ENCODE results near the gene MYO9A.

MYO9A gene

DNA sequence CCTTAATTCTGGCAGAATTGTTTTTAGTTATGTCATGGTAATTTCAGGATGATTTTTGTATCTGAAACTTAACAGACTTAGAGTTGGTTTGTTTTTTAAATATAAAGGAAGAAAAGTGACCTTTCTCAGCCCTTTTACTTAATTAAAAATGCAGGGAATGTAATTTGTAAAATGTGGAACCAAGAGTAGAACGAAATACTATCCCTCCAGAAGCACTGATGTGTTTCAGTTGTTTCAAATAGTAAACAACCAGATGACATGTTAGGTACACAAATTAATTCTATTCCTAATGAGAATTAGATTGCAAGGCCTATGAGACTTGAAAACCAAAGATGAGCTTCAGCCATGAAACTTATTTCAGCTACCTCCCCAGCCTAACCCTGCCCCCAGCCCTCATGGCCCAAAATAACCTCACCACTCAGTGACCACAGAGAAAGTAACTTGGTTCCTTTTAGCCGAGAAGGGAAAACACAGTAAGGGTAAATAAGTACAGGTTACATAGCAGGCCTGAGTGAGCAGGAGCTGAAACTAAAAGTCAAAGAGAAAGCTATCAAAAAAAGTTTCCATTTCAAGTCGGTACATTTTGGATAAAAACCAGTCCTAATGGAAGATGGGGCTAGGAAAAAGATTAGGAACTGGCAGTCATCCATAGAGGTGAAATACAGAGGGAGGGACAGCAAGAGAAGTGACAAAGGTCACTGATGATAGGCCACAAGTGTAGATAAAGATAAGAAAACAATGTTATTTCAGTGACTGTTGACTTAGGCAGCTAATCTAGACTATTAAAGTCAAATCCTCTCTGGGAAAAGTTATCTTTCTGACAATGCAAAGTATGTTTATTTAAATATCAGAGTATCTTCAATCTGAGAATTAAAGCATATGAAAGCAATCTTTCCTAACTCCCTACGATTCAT lies 23.5 kb upstream of the MYO9A start:
- no peak for DNase-seq (ENCODE audit: low read depth in 1 of 2, low spot score in 1 of 2)
- Histone ChIP-seq H3K27me3 (ENCODE audit: insufficient read depth, poor library complexity, severe bottlenecking) (no peaks in the 10 kb centered on the region), H3K27ac (replicated peaks) (no peak overlapping the region), H3K4me3 (replicated peaks; ENCODE audit: insufficient read depth, low read length) (no peak overlapping the region)
- TF ChIP-seq, protein P1, sequence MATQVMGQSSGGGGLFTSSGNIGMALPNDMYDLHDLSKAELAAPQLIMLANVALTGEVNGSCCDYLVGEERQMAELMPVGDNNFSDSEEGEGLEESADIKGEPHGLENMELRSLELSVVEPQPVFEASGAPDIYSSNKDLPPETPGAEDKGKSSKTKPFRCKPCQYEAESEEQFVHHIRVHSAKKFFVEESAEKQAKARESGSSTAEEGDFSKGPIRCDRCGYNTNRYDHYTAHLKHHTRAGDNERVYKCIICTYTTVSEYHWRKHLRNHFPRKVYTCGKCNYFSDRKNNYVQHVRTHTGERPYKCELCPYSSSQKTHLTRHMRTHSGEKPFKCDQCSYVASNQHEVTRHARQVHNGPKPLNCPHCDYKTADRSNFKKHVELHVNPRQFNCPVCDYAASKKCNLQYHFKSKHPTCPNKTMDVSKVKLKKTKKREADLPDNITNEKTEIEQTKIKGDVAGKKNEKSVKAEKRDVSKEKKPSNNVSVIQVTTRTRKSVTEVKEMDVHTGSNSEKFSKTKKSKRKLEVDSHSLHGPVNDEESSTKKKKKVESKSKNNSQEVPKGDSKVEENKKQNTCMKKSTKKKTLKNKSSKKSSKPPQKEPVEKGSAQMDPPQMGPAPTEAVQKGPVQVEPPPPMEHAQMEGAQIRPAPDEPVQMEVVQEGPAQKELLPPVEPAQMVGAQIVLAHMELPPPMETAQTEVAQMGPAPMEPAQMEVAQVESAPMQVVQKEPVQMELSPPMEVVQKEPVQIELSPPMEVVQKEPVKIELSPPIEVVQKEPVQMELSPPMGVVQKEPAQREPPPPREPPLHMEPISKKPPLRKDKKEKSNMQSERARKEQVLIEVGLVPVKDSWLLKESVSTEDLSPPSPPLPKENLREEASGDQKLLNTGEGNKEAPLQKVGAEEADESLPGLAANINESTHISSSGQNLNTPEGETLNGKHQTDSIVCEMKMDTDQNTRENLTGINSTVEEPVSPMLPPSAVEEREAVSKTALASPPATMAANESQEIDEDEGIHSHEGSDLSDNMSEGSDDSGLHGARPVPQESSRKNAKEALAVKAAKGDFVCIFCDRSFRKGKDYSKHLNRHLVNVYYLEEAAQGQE (IDR thresholded peaks at IDR 0.05; ENCODE audit: insufficient replicate concordance, low read depth) = no peak
- TF ChIP-seq SPI1 (IDR thresholded peaks at IDR 0.05; ENCODE audit: borderline replicate concordance, low read depth) = no peak
- no peak for TF ChIP-seq POLR2AphosphoS5 (IDR thresholded peaks at IDR 0.05; ENCODE audit: low read depth)
- no peak for TF ChIP-seq CTCF (IDR thresholded peaks at IDR 0.05; ENCODE audit: insufficient read depth, low read length)
- no peak for TF ChIP-seq GABPA (IDR thresholded peaks at IDR 0.05; ENCODE audit: low read depth)

DNA sequence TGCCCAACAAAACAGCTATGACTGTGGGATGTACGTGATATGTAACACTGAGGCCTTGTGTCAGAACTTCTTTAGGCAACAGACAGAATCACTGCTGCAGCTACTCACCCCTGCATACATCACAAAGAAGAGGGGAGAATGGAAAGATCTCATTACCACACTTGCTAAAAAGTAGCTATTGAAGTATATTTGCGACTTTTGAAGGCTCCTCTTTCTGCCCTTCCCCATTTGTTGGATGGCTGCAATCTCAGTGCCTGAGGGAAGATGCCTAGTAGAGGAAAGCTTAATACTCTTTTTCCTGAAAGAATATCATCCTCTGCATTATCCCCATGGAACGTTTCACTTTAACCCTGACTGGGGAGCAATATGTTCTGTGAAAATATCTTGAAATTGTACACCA lies 22.1 kb upstream of the MYO9A start:
- H3K27ac ChIP-seq (replicated peaks) = no peak overlapping the region
- TF ChIP-seq POLR2AphosphoS5 (IDR thresholded peaks at IDR 0.05; ENCODE audit: low read depth) (no peak), GABPA (IDR thresholded peaks at IDR 0.05; ENCODE audit: low read depth) (no peak), CTCF (IDR thresholded peaks at IDR 0.05; ENCODE audit: insufficient read depth, low read length) (no peak), SPI1 (IDR thresholded peaks at IDR 0.05; ENCODE audit: borderline replicate concordance, low read depth) (no peak)
- TF ChIP-seq, protein P1 (IDR thresholded peaks at IDR 0.05; ENCODE audit: insufficient replicate concordance, low read depth) = no peak
- H3K27me3 ChIP-seq (ENCODE audit: insufficient read depth, poor library complexity, severe bottlenecking) = no peaks in the 10 kb centered on the region
- DNase-seq (ENCODE audit: low read depth in 1 of 2, low spot score in 1 of 2) = no peak
- H3K4me3 ChIP-seq (replicated peaks; ENCODE audit: insufficient read depth, low read length) = no peak overlapping the region

- TF ChIP-seq POLR2AphosphoS5 (IDR thresholded peaks at IDR 0.05; ENCODE audit: low read depth) (no peak), SPI1 (IDR thresholded peaks at IDR 0.05; ENCODE audit: borderline replicate concordance, low read depth) (no peak), CTCF (IDR thresholded peaks at IDR 0.05; ENCODE audit: insufficient read depth, low read length) (no peak), GABPA (IDR thresholded peaks at IDR 0.05; ENCODE audit: low read depth) (no peak)
- TF ChIP-seq, protein P1 (IDR thresholded peaks at IDR 0.05; ENCODE audit: insufficient replicate concordance, low read depth) = no peak
- DNase-seq (ENCODE audit: low read depth in 1 of 2, low spot score in 1 of 2) = no peak
- Histone ChIP-seq H3K27ac (replicated peaks) (no peak overlapping the region), H3K4me3 (replicated peaks; ENCODE audit: insufficient read depth, low read length) (no peak overlapping the region), H3K27me3 (ENCODE audit: insufficient read depth, poor library complexity, severe bottlenecking) (no peaks in the 10 kb centered on the region)
These were observed 21.7 kb upstream of the MYO9A start for GRCh38 chr15:72139667-72140066.
